Esophagus squamous epithelium (tissue), 5 donors: Measurements from ENCODE around the gene ANKRD22. TPM values are rescaled to one million over a fixed set of nuclear protein-coding genes. Genes with fewer than 3 reads are reported as not detected.
"Not testable (repeated sequence)": the region's sequence is repeated elsewhere in the genome, so short reads cannot be mapped to it uniquely, and the experiment has no call there.

Experiments
- DNase-seq: peaks from one replicate; lab custom pipeline; 2025; lab: John Stamatoyannopoulos, UW
- H3K27ac ChIP-seq, 4 donors: fragments of 200-600 bp; sonication (generic); one replicate each; pipeline ENCODE4 v1.5.1; 2016 to 2019; ENCODE audit warnings: mild to moderate bottlenecking in 1 of 4
- H3K27me3 ChIP-seq, 4 donors: fragments of 200-600 bp; sonication (generic); 1 replicate in 3 of 4; 2 replicates in 1 of 4; pipeline versions ENCODE4 v1.5.1 to v1.6.0; 2017 to 2021; ENCODE audit warnings: antibody characterized with exemption in 1 of 4
- H3K36me3 ChIP-seq, 3 donors: fragments of 200-600 bp; sonication (generic); one replicate each; pipeline ENCODE4 v1.5.1; 2016 to 2019
- H3K4me1 ChIP-seq, 3 donors: fragments of 200-600 bp; sonication (generic); one replicate each; pipeline ENCODE4 v1.5.1; 2017 to 2019
- H3K4me3 ChIP-seq, 4 donors: fragments of 200-600 bp; sonication (generic); 1 replicate in 3 of 4; 2 replicates in 1 of 4; pipeline ENCODE4 v1.5.1; 2016 to 2019; ENCODE audit warnings: mild to moderate bottlenecking in 2 of 4, moderate library complexity in 1 of 4
- H3K9me3 ChIP-seq, 3 donors: fragments of 200-600 bp; sonication (generic); one replicate each; pipeline ENCODE4 v1.5.1; 2016 to 2019
- CTCF ChIP-seq, 6 experiments: fragments of 450-650 bp in 4 of 6; fragments of 200-600 bp in 2 of 6; sonication (generic) in 2 of 6; IDR thresholded peaks; one replicate each; pipeline ENCODE4 v1.5.1; 2016 to 2019; ENCODE audit warnings: antibody characterized with exemption in 6 of 6, mild to moderate bottlenecking in 4 of 6, moderate library complexity in 4 of 6
- POLR2A ChIP-seq, 4 donors: fragments of 450-650 bp; IDR thresholded peaks; one replicate each; pipeline ENCODE4 v1.6.1; 2017; ENCODE audit warnings: antibody characterized with exemption in 4 of 4, mild to moderate bottlenecking in 4 of 4, moderate library complexity in 3 of 4
- WGBS, 2 donors: methylation state at CpG; one replicate each; pipeline ENCODE4 v1.1.5; 2018; 5-methylcytosine and 5-hydroxymethylcytosine counted together
- intact Hi-C: fragments of 100-400 bp; cut with DNase I; formaldehyde crosslinking; loops from one replicate; pipeline ENCODE4 v1.15.0; 2022
- total RNA-seq, 4 donors: library from RNA; depleted of rRNA; stranded (reverse); fragments of >200 nt; gene quantifications; one replicate each; pipeline ENCODE4 v1.1.0, GENCODE V29; 2016
- donor health status: DM: yes; HTN: yes; CAD: no.

ANKRD22 gene
- total RNA-seq, 4 donors from 2014 or later, result 26.3 to 43.5 (median 31.5) TPM

- Histone ChIP-seq H3K27ac (no peak overlapping the region), H3K4me1 (peaks cover 0 to 21% (median 0%) of the 10 kb centered on the region in 3 donors), H3K4me3 (no peak overlapping the region), H3K36me3 (no peaks in the 10 kb centered on the region), H3K9me3 (no peaks in the 10 kb centered on the region), H3K27me3 (no peaks in the 10 kb centered on the region)
- no peak for DNase-seq
- TF ChIP-seq POLR2A (IDR thresholded peaks at IDR 0.05), result no peak
- no peak for TF ChIP-seq CTCF (IDR thresholded peaks at IDR 0.05)
- 82 to 85% methylated on average over 1 of the region's 1 CpG for WGBS, 2 donors
- intact Hi-C loops, result no loop called here
These were observed 38.1 kb upstream of the ANKRD22 start for GRCh38 chr10:88889559-88890337.

GRCh38 chr10:88888810-88889445 is 37.3 kb upstream of the ANKRD22 start:
- no peaks in the 10 kb centered on the region for H3K9me3 ChIP-seq
- H3K4me3 ChIP-seq, result no peak overlapping the region
- no peak for DNase-seq
- intact Hi-C loops, result no loop called here
- H3K27me3 ChIP-seq, result no peaks in the 10 kb centered on the region
- no peak overlapping the region for H3K27ac ChIP-seq
- H3K36me3 ChIP-seq, result no peaks in the 10 kb centered on the region
- peaks cover 0 to 23% (median 8%) of the 10 kb centered on the region in 3 donors for H3K4me1 ChIP-seq
- TF ChIP-seq CTCF (IDR thresholded peaks at IDR 0.05) (no peak), POLR2A (IDR thresholded peaks at IDR 0.05) (no peak)

- Histone ChIP-seq H3K4me1 (peaks cover 8 to 37% (median 15%) of the 10 kb centered on the region in 3 donors), H3K4me3 (no peak overlapping the region), H3K27ac (no peak overlapping the region), H3K36me3 (no peaks in the 10 kb centered on the region), H3K9me3 (no peaks in the 10 kb centered on the region), H3K27me3 (no peaks in the 10 kb centered on the region)
- intact Hi-C loops, result no loop called here
- no peak for DNase-seq
- TF ChIP-seq POLR2A (IDR thresholded peaks at IDR 0.05) (no peak), CTCF (IDR thresholded peaks at IDR 0.05) (no peak)
These were observed 34.9 kb upstream of the ANKRD22 start for GRCh38 chr10:88886557-88886956.

GRCh38 chr10:88883448-88883809 is 31.8 kb upstream of the ANKRD22 start:
- 45 to 56% methylated on average over 2 of the region's 2 CpGs for WGBS, 2 donors
- intact Hi-C loops, result no loop called here
- DNase-seq, result no peak
- Histone ChIP-seq H3K4me1 (peaks cover 9 to 56% (median 15%) of the 10 kb centered on the region in 3 donors), H3K27ac (peak overlapping the region in 3 of 4 donors; percentile 94 to 98 (median 98)), H3K9me3 (no peaks in the 10 kb centered on the region), H3K36me3 (no peaks in the 10 kb centered on the region), H3K4me3 (no peak overlapping the region), H3K27me3 (no peaks in the 10 kb centered on the region)
- TF ChIP-seq CTCF (IDR thresholded peaks at IDR 0.05) (no peak), POLR2A (IDR thresholded peaks at IDR 0.05) (no peak)

GRCh38 chr10:88882646-88883447 is 31.2 kb upstream of the ANKRD22 start:
- peaks cover 9 to 56% (median 15%) of the 10 kb centered on the region in 3 donors for H3K4me1 ChIP-seq
- intact Hi-C loops, H3K27me3 ChIP-seq, H3K9me3 ChIP-seq, H3K36me3 ChIP-seq, DNase-seq: not testable (repeated sequence)
- peak overlapping the region in 1 of 4 donors; percentile 93 for H3K4me3 ChIP-seq
- 46 to 53% methylated on average over 8 of the region's 8 CpGs for WGBS, 2 donors
- peak overlapping the region; percentile 91 to 98 (median 96) for H3K27ac ChIP-seq
